Type B pancreatic cell (in vitro differentiated cells): ENCODE data around the gene ULK4. TPM values are rescaled to one million over a fixed set of nuclear protein-coding genes. Genes with fewer than 3 reads are reported as not detected.

Experiments used
- DNase-seq: peaks from one replicate; pipeline ENCODE4 v3.0.0; 2021; ENCODE audit warnings: mixed read lengths; ENCODE audit not compliant: unreplicated experiment; ENCODE audit errors: extremely low spot score
- H3K27ac Mint-ChIP-seq: 2 replicates; pipeline ENCODE4 v1.8.0; 2021; ENCODE audit warnings: mild to moderate bottlenecking, mixed read lengths
- H3K27me3 Mint-ChIP-seq: 2 replicates; pipeline ENCODE4 v1.8.0; 2021; ENCODE audit warnings: mixed read lengths
- H3K36me3 Mint-ChIP-seq: 2 replicates; pipeline ENCODE4 v1.8.0; 2021; ENCODE audit warnings: mixed read lengths
- H3K4me1 Mint-ChIP-seq: one replicate; pipeline ENCODE4 v1.8.0; 2021; ENCODE audit warnings: mixed read lengths; ENCODE audit not compliant: unreplicated experiment
- H3K4me3 Mint-ChIP-seq: 2 replicates; pipeline ENCODE4 v1.8.0; 2021; ENCODE audit warnings: mild to moderate bottlenecking, mixed read lengths
- H3K9me3 Mint-ChIP-seq: 2 replicates; pipeline ENCODE4 v1.8.0; 2021; ENCODE audit warnings: mixed read lengths
- CTCF ChIP-seq: fragments of 200-600 bp; sonication (generic); conservative IDR thresholded peaks from 2 replicates; pipeline ENCODE4 v1.5.0; 2021; ENCODE audit warnings: antibody characterized with exemption, mild to moderate bottlenecking
- total RNA-seq: library from RNA; stranded (reverse); gene quantifications from 2 replicates; pipeline ENCODE4 v1.2.1, GENCODE V29; 2021; ENCODE audit warnings: low replicate concordance

Gene ULK4
- total RNA-seq, 1 donor from 2014 or later, result 10.7 TPM

GRCh38 chr3:41833628-41834027 lies 128.3 kb downstream of the ULK4 start:
- Mint-ChIP-seq H3K9me3 (no peaks in the 10 kb centered on the region), H3K4me3 (no peak overlapping the region), H3K27me3 (no peaks in the 10 kb centered on the region), H3K27ac (no peak overlapping the region), H3K36me3 (peaks cover 5% of the 10 kb centered on the region), H3K4me1 (no peaks in the 10 kb centered on the region)
- no peak for TF ChIP-seq CTCF
- DNase-seq, result no peak

- Mint-ChIP-seq H3K4me1 (no peaks in the 10 kb centered on the region), H3K4me3 (no peak overlapping the region), H3K27ac (no peak overlapping the region), H3K27me3 (no peaks in the 10 kb centered on the region), H3K36me3 (peaks cover 4% of the 10 kb centered on the region), H3K9me3 (no peaks in the 10 kb centered on the region)
- no peak for TF ChIP-seq CTCF
- no peak for DNase-seq
These were observed 142.7 kb downstream of the ULK4 start for GRCh38 chr3:41819236-41819635.

GRCh38 chr3:41808618-41809017 lies 153.3 kb downstream of the ULK4 start:
- H3K27me3 Mint-ChIP-seq, result no peaks in the 10 kb centered on the region
- H3K4me1 Mint-ChIP-seq, result no peaks in the 10 kb centered on the region
- no peak for DNase-seq
- no peak overlapping the region for H3K27ac Mint-ChIP-seq
- no peak overlapping the region for H3K4me3 Mint-ChIP-seq
- TF ChIP-seq CTCF, result no peak
- no peaks in the 10 kb centered on the region for H3K36me3 Mint-ChIP-seq
- H3K9me3 Mint-ChIP-seq, result no peaks in the 10 kb centered on the region

- Mint-ChIP-seq H3K36me3 (no peaks in the 10 kb centered on the region), H3K4me1 (no peaks in the 10 kb centered on the region), H3K9me3 (no peaks in the 10 kb centered on the region), H3K27ac (no peak overlapping the region), H3K4me3 (no peak overlapping the region), H3K27me3 (no peaks in the 10 kb centered on the region)
- DNase-seq, result no peak
- no peak for TF ChIP-seq CTCF
These were observed 153.8 kb downstream of the ULK4 start for GRCh38 chr3:41808152-41808551.

- H3K4me1 Mint-ChIP-seq, result no peaks in the 10 kb centered on the region
- H3K27ac Mint-ChIP-seq, result no peak overlapping the region
- H3K27me3 Mint-ChIP-seq, result no peaks in the 10 kb centered on the region
- no peak for TF ChIP-seq CTCF
- H3K9me3 Mint-ChIP-seq, result no peaks in the 10 kb centered on the region
- no peak for DNase-seq
- no peaks in the 10 kb centered on the region for H3K36me3 Mint-ChIP-seq
- no peak overlapping the region for H3K4me3 Mint-ChIP-seq
These were observed 166.9 kb downstream of the ULK4 start for GRCh38 chr3:41794748-41795589.
